Measurements from ENCODE around the gene ASB9.
"Not testable (repeated sequence)": the region's sequence is repeated elsewhere in the genome, so short reads cannot be mapped to it uniquely, and the experiment has no call there.

The ASB9 gene

DNA sequence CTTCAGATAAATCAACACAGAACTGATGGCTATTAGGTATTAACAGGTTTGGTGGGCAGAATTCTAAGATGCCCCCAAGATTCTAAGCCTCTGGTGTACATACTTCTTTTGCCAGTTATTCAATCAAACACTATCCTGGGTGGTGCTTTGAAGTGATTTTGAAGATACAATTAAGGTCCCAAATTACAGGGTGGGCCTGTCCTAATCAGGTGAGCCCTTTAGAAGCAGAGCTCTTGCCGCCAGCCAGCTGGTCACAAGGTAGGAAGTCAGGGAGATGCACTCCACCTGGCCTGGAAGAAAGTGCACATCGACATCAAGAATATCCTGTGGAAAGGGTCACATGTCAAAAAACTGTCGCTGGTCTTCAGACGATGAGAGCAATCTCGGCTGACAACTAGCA lies 29.5 kb downstream of the ASB9 start:
- no peak for DNase-seq

DNA sequence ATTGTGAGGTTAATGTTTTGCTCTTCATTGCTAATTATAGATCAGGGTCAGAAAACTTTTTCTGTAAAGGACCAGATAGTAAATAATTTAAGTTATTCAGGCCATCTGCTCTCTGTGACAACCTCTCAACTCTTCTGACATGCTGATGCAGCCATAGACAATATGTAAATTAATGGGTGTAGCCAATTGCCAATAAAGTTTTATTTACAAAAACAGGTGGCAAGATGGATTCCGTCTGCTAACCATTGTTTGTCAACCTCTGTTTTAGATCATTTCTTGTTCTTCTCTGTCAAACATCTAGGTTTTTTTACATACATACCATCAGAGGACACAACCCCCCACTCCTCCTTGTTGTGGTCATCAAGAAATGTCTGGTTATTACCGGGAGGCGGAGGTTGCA lies 33.7 kb downstream of the ASB9 start:
- DNase-seq: no peak

DNA sequence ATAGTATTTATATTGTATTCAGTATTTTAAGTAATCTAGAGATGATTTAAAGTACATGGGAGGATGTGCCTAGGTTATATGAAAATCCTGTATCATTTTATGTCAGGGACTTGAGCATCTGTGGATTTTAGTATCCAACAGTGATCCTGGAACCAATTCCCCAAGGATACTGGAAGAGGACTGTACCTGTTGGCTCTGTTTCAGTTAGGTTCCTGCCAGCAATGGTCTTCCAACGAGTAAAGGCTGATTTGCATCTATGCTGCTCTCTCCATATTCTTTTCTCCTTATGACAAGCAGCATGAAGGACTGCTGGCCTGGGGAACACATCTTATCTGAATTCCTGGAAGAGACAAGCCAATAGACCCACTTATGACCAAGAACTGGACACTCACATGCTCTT lies 34.9 kb downstream of the ASB9 start:
- DNase-seq: no peak

DNA sequence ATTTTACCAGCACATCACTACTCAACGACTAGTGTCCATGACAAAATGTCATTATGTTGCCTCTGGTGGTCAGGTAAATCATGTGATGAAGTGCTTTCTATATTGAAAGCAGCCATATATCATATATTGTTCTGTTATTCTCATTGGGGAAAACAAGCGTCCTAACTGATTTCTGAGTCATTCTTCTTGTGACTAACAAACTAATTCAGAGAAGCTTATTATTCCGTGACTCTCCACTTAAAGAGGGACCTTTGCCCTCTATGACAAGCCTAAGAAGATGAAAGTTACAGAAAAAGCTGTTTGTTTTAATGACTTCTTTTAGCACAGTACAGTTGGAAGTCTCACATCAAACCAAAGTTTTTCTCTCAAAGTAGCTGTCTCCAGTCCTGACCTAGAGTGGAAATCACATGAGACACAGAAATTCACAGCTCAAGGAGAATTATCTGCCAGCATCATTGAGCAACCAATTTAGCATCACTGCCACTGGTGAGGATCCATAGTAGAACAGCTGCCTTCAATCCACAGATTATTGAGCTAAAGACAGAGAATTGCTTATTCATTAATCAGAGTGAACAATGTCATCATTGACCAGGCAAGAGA lies 36.4 kb downstream of the ASB9 start:
- DNase-seq: no peak

DNA sequence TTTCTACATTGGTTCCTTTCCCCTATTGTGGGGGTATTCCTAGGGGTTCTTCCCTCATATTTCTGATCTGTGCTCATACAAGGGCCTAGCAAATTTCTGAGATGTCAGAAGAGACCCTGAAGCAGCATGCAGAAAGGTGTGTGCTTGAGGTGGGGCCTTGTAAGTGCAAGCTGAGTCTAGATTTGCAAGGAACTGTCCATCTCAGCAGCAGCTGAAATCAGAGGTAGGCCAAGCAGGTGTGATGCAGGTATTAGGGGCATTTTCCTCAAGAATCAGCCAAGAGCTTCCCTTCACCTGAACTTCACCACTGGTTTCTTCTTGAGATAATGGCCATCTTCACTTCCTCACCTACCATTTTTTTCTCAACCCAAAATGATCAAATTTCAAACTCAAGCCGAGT lies 45.1 kb downstream of the ASB9 start:
- no peak for DNase-seq

DNA sequence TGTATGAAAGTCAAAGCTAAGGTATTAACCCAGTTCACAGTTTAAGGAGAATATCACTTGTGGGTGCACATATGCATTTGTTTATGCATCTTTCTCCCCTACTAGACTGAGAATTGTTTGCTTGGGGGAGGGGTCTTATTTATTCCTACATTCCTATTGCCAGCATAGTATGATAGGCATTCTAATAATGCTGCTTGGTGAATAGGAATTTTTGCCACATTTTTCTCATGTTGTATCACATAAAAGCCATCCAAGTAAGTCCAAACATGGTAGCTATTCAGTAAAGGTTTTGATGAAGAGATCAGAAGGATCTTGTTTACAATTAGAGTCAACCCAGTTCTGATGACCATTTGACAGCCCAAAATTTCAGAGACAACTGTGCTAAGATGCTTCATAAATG lies 48.6 kb downstream of the ASB9 start:
- DNase-seq: no peak

DNA sequence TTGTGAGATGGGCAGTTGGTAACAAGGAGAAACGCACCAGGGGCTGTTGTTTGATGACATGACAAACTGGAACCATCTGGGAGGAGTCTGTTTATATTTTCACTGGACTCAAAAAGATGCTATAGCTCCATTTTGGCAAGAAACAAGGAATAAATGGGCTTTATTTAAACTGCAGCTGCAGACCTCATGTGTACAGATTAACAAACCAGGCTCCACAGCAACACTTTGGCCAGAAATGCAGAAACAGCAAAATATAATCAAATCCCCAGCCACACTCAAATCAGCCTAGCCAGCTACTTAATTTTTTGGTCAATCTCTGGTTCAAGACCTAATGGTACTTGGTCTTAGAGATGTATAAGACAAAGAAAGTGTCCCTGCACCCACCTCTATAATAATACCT lies 52.7 kb downstream of the ASB9 start:
- DNase-seq: no peak

DNA sequence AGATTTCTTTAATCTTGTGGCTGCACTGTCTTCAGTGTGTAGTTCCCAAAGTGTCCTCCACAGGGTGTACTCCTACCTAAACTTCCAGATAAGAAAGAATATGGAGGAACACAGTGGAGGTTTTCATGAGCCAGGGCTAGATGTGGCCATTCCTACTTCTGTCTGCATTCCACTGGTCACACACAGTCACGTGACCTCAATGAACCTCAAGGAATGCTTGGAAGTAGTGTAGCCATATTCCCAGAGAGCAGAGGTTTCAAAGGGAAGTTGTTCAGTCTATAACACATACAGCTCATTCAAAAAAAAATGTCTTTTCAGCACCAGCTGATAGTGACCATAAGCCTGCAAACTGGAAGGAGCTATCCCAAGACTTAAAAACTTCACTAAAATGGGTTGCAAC lies 53.6 kb downstream of the ASB9 start:
- DNase-seq: no peak

DNA sequence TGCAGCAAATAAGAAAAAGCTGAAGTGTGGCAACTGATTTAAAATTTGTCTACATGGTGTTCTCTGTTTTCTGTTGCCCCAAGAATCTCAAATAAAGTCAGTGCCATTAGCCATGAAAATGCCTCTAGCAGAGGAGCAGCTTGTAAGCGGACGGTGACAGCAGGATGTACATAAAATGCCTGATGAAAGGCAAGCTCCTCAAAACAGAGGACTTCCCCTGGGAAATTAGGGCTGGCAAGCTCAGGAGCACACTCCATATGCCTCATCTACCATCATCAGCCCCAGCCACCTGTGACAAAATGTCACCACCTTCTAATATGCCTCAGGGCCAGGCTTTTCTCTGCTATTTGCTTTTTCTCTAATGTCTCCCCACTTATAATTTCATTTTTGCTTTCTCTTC lies 54.5 kb downstream of the ASB9 start:
- DNase-seq: no peak

DNA sequence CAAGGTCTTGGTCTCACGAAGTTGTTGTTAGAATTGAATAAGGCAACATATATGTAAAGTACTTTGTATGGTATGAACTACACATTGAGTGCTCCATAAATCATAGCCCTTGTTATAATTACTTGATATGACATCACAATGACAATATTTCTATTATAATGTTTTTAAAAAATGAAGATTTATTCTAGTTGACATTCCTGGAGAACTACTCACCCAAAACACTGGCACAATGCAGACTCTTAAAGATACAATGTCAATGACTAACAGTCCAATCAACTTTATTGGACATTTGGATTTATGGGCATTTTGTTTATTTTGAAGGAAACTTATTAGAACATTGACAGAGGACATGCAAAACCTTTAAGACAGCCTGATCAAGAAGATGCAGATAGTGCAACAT lies 55.3 kb downstream of the ASB9 start:
- no peak for DNase-seq

DNA sequence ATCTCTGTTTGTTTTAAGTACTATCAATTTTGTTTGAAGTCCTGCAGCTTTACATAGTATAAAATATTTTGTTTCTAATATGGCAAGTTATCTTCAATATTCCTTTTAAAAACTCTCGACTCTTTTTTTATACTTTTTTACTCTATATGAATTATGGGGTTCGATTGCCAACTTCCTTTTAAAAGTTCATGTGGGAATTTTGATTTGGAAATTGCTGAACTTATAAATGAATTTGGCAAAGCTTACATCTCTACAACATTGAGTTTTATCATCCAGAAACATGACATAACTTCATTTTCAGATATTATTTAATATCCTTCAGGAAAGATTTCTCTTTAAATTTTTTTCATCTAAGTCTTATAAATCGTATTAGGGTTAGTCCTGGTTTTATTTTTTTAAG lies 60.8 kb downstream of the ASB9 start:
- DNase-seq: no peak

DNA sequence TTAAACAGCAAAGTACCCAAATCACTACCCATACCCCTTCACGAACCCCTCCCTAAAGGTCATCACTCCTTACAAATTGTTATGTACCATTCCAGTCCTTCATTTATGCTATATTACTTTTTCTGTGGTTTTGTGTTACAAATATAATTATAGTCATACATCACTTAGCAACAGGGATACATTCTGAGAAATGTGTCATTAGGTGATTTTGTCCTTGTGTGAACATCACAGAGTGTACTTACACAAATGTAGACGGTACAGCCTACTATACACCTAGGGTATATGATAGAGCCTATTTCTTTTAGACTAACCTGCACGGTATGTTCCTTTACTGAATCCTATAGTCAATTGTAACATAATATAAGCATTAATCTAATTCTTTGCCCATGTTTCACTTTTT lies 61.9 kb downstream of the ASB9 start:
- DNase-seq: no peak

DNA sequence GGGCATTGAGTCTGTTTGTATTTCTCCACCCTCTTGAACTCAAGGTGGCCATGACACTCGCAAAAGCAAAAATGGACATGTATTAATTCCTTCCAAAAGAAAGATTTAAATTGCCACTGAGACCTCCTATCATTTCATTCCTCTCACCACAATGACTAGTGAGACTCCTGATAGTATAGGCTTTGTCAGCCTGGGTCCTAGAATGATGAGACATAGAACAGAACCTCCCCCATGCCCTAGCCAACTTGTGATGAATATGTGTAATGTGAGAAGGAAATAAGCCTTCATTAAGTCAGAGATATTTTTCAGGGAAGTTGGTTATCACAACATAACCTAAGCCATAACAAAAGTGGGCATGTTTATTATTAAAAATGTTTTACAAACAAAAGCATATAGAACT lies 62.5 kb downstream of the ASB9 start:
- no peak for DNase-seq

DNA sequence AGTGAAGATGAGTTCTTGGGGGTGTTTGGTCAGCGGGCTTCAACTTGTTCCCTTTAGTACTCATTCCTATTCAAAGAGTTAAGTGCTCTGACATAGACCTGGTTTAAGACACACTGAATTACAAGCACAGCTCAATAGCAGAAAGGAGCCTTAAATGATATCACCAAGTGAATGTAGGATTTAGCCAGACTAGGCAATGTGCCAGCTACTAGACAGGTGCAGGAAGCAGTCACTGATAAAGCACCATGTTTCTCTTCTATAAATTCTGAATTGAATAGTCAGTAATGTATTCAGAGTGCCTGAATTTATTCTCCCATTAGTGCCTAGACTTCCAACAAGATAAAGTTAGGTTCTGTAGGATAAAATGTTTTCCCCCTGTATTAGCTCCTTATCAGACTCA lies 63.6 kb downstream of the ASB9 start:
- no peak for DNase-seq

DNA sequence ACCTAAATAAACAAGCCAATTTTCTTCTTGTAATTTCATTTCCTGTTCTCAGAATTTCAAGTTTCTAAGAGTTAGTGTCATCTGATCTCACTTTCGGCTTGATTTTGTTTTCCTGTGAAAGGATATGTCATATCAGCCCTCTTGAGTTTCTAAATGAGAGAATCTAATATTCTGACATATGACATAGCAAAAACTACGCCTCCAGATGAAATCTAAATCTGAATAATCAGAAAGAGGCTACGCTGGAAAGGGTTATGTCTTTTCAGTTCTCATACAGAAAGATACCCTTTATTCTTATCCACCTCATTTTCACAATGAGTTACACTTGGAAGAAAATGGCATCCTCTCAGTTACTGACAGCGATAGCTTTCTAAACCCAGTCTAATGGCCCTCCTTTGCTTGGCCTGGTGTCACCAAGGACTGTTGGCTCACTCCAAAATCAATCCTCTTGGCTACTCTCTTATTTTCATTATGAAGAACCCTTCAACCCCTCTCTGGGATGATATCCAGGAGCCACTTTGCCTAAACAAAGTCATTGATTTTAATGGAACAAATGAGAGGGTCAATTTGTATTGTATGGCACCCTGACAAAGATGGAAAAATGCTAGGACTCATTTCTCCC lies 65.6 kb downstream of the ASB9 start:
- DNase-seq: no peak

DNA sequence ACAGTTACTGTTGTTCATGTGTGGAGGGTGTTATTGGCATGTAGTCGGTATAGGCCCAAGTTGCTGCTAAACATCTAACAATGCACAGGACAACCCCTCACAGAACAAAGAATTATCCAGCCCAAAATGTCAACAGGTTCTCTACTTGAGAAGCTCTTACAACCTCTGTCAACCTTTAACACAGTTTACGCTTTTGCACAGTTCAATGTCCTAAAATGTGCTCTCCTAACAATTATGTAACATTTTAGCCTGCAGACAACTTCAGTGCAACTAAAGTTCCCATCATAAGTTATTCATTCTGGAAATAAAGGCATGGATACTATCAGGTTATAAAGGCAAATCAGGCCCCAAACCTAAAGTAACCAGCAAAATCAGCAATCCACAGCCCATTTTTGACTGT lies 66.2 kb downstream of the ASB9 start:
- no peak for DNase-seq

DNA sequence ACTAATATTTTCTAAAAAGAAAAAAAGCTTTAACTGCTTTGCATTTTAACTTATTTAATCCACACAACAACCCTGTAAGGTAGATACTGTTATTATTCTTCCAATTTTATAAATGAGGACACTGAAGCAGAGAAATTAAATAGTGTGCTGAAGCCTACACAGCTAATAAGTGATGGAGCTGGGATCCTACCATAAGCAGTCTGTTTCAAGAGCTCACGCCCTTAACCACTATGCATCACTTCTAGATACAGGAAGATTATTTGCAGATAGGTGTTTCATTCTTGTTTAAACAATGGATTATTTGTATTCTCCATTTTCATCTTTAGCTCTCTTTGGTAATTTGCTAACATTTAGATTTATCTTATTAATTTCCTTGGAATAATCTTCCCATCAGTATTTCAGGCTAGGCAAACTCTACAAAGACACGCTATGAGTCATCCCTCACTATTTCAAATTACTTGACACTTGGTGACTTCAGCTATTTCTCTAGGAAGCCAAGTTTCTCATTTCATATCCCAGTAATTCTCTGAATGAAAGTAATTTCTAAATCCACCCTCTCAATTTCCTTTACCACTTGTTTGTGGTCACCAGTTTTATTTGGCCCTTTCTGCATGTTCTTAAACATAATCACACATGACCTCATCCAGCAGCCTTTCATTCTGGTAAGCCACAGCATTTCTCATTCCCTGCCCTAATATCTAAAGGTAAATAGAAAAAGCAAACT lies 67.3 kb downstream of the ASB9 start:
- no peak for DNase-seq

DNA sequence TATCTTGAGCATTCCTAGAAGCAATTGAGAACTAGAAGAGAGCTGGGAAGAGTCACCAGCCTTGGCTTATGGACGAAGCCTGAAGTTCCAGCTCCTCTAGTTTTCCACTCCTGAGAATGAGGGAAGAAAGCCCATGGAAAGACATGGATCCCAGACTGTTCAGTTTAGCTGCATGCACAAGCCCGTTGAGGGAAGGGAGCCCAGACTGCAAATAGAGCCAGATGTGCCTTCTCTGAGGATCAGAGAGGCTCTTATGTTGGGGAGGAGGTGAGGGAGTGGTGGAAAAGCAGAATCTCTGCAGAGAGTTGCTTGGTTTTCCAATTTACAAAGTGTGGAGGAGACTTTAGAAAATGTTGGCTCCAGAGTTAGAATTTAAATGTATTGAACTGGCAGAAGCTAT lies 69.0 kb downstream of the ASB9 start:
- DNase-seq: no peak

DNA sequence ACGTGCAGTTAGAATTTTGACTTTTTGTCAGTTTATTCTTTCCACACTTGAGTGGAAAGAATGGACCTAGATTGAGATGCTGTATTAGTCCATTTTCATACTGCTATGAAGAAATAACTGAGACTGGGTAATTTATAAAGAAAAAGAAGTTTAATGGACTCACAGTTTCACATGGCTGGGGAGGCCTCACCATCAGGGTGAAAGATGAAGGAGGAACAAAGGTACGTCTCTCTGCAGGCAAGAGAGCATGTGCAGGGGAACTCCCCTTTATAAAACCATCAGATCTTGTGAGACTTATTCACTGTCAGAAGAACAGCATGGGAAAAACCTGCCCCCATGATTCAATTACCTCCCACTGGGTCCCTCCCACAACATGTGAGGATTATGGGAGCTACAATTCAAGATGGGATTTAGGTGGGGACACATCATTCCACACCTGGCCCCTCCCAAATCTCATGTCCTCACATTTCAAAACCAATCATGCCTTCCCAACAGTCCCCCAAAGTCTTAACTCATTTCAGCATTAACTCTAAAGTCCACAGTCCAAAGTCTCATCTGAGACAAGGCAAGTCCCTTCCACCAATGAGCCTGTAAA lies 71.2 kb downstream of the ASB9 start:
- not testable (repeated sequence) for DNase-seq

DNA sequence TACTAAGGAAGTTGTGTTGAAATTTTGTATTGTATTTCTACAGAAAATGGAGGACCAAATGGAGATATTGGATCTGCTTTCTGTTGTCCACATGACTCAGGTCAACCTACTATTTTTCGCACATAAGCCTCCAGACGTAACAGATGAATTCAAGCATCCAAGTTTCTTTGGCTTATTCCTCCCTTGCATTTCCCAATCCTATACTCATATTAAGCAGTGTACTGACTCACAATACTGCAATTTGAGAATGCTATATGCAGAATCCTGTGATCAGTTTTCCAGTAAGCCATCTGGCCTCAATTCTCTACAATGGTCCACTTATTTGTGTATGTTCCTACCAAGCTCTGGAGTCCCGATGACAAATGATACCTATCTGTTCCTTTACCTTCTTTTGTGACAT lies 75.7 kb downstream of the ASB9 start:
- DNase-seq: no peak
